ENCODE data around the gene SLC6A14.

Gene SLC6A14, protein sequence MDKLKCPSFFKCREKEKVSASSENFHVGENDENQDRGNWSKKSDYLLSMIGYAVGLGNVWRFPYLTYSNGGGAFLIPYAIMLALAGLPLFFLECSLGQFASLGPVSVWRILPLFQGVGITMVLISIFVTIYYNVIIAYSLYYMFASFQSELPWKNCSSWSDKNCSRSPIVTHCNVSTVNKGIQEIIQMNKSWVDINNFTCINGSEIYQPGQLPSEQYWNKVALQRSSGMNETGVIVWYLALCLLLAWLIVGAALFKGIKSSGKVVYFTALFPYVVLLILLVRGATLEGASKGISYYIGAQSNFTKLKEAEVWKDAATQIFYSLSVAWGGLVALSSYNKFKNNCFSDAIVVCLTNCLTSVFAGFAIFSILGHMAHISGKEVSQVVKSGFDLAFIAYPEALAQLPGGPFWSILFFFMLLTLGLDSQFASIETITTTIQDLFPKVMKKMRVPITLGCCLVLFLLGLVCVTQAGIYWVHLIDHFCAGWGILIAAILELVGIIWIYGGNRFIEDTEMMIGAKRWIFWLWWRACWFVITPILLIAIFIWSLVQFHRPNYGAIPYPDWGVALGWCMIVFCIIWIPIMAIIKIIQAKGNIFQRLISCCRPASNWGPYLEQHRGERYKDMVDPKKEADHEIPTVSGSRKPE

DNA sequence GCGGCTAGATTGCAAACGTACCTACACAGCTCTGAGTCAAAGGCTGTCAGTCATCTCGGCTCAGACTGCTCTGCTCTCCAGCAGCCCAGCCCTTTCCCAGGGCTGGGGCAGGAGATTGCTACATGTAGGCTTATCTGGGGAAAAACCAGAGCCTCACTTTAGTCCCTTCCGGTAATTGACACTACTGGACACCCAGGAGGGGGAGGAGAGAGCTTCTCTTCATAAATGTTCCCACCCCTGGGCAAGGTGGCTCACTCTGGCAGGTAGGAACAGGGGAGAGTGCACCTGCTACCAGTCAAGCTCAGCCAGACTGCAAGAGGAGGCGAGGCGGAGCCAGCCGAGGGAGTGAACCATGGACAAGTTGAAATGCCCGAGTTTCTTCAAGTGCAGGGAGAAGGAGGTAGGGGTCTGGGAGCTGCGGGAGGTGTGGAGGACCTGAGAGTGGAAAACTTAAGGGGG lies at the start of gene SLC6A14:
TSS of gene SLC6A14 (plus strand) at position 249 of the 459 bp plus-strand sequence. CDS start at position 353, 104 bp downstream.
- no peak for DNase-seq

DNA sequence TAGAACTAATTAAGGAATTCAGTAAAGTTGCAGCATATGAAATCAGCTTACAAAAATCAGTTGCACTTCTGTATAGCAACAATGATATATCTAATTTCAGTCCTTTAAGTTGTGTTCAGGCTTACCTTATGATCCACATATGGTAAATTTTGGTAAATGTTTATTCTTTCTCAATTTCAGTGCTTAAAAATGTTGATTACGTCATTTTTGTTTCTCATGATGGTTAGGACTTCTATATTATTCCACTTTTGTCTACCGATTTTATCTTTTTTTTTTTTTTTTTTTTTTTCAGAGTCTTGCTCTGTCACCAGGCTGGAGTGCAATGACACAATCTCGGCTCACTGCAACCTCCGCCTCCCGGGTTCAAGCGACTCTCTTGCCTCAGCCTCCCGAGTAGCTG lies 40.7 kb upstream of the SLC6A14 start:
- no peak for DNase-seq

DNA sequence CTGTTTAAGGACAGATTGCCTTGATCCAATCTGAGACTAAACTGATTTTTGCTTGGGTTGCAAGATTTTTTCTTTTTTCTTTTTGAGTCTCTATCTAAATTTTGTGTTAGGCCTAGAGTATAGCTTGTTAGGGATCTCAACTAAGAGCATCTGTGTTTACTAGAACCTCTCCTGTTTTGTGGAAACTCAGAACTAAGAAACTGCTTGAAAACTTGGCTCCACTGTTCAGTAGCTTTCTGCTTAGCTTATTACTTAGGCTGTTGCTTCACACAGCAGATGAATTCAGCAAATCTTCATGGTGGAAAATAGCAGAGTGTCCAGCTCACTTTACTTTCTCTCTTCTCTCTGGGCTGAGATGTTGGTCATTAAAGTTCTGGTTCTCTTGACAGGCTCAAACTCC lies 36.7 kb upstream of the SLC6A14 start:
- no peak for DNase-seq

DNA sequence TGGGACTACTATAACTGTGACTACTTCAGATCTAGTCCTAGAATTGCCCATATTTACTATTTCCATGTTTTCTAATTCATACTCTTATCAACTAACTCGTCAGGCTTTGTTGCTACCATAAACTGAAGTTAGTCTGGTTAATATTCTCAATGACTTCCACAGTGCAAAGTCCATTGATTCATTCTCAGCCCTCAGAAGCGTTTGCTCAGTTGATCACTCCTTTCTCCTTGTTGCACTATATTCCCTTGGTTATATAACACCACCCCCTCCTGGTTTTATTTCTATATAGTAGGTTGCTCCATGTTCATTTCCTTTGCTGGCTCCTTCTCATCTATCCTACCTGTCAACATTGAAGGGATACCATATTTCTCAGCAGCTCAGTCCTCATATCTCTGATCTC lies 27.2 kb upstream of the SLC6A14 start:
- DNase-seq = no peak

DNA sequence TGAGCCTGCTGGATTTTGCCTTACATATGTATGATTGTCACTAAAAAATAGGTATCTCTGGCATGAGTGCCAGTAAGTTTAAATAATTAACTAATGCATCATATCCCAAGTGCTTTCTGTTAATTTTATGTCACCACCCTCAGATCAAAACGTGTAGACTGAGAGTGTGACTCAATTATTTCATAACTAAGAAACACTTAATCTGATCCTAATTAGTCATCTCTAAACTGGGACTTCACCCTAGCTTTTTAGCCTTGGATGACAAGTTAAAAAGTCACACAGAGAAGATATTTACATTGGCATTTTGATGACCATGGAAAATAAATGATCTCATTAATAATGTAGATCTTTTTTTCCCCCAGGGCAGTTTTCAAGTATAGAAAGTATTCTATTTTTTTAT lies 23.1 kb upstream of the SLC6A14 start:
- no peak for DNase-seq

DNA sequence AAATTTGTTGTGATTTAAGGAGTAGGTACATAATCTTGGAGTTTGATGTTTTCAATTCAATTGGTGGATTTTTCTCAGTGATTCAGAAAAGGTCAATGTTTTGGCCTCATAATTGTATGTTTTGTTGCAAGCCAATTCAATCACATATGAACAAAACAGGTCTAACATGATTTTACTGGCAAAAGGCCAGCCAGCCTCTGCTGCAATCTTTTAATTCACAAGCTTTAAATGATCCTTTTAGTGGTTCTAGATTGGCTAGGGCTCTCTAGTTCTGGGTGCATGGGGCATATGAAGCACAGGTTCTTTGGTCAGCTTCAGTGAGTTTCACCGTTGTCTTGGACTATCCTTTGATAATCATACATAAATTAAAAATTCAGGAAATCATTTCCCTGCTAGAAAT lies 19.2 kb upstream of the SLC6A14 start:
- no peak for DNase-seq

DNA sequence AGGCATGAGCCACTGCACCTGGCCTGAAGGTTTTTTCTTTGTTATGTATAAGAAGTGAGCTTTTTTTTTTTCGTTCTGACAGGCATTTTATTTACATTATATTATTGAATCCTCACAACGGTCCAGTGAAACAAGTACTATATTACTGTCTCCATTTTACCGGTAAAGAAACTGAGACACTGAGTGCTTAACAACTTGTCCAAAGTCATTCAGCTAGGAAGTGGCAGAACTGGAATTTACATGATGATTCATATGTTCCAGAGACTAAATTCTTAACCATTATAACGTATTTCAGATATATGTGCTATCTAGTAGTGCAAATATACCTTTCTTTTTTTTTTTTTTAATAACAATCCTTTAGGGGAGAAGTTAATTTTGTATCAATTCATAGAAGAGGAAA lies 18.4 kb upstream of the SLC6A14 start:
- DNase-seq = no peak

DNA sequence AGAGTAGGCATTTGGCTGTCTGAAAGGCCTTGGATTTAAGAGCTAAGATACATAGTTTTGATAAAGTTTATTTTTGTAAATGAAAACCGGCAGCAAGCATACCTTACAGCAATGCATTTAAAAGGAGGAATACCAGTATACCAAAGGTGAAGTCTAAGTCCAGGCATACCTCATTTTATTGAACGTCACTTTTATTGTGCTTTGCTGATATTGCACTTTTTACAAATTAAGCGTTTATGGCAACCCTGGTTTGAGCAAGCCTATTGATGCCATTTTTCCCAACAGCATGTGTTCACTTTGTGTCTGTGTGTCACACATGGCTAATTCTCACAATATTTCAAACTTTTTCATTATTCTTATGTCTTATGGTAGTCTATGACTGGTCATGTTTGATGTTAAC lies 8.4 kb upstream of the SLC6A14 start:
- DNase-seq = no peak

DNA sequence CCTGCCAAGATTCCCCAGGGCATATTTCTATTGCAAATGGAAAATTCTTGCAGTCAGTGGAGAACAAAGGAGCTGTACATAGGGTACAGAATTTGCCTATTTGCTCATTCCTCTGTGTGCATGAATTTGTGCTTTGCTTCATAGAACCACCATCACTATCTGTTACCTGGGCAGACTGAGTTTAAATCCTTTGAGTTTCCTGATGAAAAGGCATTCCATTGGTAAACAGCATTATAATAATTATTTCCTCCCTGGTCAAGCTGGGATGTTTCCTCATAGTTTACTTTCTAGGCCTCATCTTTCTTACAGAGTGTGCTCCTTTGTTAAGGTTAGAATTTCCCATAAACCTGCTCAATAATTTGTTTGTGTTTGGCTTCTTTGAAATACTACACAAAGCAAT lies 809 bp upstream of the SLC6A14 start:
- no peak for DNase-seq

DNA sequence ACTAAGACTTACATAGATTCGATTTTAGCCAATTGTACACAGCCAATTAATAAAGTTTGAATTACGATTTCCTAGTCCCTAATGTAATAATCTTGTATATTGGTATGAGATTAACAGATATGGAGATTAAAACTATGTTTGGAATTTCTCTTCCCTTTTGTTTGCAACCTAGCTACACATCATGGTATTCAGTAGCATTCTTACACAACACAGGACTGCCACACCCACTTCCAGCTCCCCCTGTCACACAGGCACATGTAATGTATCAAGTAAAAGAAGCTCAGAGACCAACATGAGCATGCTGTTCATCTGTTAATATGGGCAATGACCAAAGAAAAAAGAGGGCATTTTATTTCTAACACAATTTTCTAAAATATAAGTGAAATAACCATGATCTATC lies 12.8 kb downstream of the SLC6A14 start:
- no peak for DNase-seq

DNA sequence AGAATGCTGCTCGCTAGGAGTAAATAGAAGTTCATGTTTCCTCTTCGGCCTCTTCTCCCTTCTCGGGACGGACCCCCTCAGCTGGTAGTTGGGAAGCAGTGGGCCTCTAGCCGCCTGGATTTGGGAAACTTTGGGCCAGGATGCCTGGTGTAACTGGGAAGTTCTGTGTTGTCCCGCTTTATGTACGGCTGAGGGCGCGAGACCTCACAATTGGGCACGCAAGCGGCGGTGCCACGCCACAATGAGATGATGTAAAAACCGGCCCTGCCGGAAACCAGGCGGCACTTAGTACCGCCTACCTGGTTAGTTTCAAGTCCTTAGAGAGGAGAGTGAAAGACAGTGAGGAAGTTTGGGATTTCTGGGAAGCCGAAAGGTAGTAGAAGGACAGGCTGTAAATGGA lies 26.4 kb downstream of the SLC6A14 start, which contains the start of gene CT83:
TSS of gene CT83 (minus strand) at position 155 of the 400 bp plus-strand sequence. CDS start at position 35, 120 bp downstream.
- no peak for DNase-seq

DNA sequence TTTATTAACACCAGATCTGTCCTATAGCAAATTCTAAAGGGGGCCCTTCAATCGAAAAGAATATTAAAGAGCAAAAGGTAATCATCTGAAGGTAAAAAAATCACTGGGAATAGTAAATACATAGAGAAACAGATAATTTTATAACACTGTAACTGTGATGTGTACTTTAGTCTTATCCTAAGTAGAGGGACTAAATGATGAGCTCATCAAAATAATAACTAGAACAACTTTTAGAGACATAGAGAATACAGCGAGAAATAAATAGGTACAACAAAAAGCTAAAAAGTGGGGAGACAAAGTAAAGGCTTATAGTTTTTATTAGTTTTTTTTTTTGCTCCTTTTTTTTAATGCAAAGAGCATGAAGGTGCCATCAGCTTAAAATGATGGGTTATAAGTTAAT lies 43.7 kb downstream of the SLC6A14 start:
- no peak for DNase-seq

DNA sequence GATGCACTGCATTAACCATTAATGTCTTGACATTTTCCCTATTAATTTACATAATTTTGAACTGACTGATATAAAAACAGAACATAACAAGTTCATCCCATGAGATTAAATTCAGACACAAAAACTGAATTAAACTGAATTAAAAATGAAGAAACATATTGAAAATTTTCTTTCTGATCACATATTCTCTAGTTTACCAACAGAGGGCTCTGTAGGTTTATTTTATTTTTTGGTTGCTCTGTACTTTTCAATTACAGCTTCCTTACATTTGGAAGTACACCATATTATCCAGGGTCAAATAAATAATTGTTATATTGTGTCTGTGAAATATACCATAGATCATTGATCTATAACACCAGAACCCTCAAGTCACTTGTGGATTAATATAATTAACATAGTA lies 53.7 kb downstream of the SLC6A14 start:
- DNase-seq = no peak

DNA sequence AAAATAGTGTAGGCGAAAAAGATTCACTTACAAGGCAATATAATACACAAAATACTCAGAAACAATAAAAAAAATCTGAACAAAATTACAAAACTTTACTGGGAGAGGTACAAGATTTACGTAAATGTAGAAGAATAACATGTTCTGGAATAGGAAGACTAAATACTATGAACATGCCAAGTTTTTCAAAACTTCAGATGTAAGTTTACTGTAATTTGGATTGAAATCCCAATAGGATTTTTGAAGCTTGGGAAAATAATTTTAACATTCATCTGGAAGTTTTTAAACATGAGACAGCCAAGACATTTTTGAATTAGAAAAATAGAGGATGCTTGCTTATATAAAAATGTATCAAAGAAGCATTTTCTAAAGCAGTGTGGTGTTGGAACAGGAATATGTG lies 56.9 kb downstream of the SLC6A14 start:
- no peak for DNase-seq

DNA sequence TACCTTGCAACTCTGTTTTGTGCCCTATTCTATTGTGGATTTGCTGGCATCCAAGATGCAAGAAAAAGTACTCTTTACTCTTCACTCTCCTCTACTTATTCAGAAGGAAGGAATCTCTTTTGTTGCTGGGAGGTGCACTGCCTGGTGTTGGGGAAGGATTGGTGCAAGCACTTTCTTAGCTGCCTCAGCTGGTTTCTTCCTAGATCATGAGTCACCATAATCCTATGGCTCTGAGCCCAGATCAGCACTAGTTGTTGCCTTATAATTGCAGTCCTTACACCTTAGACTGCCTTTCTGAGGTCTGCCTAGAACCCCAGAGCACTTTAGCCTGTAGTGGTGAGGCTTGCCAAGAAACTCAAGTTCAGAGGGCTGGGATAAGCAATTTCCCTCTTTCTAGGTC lies 63.4 kb downstream of the SLC6A14 start:
- DNase-seq = no peak
